ENCODE data around the gene MAP1A.

GRCh38 chr15:43508991-43509659, 8.3 kb upstream of the MAP1A start:
- TF ChIP-seq, protein P1, sequence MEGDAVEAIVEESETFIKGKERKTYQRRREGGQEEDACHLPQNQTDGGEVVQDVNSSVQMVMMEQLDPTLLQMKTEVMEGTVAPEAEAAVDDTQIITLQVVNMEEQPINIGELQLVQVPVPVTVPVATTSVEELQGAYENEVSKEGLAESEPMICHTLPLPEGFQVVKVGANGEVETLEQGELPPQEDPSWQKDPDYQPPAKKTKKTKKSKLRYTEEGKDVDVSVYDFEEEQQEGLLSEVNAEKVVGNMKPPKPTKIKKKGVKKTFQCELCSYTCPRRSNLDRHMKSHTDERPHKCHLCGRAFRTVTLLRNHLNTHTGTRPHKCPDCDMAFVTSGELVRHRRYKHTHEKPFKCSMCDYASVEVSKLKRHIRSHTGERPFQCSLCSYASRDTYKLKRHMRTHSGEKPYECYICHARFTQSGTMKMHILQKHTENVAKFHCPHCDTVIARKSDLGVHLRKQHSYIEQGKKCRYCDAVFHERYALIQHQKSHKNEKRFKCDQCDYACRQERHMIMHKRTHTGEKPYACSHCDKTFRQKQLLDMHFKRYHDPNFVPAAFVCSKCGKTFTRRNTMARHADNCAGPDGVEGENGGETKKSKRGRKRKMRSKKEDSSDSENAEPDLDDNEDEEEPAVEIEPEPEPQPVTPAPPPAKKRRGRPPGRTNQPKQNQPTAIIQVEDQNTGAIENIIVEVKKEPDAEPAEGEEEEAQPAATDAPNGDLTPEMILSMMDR (IDR thresholded peaks at IDR 0.05): no peak
- no peak for TF ChIP-seq POLR2A (IDR thresholded peaks at IDR 0.05)
